Suppressor macrophage treated with lipopolysaccharide for 1 hour (primary cell): ENCODE results near the gene NAPA.

Experiments
- DNase-seq, 3 donors: peaks; one replicate each; pipeline ENCODE4 v3.0.0-alpha.2; 2020 to 2022

The NAPA gene

GRCh38 chr19:47450478-47450877, 64.4 kb downstream of the NAPA start:
- no peak for DNase-seq

GRCh38 chr19:47448360-47448727, 66.5 kb downstream of the NAPA start:
- no peak for DNase-seq

DNA sequence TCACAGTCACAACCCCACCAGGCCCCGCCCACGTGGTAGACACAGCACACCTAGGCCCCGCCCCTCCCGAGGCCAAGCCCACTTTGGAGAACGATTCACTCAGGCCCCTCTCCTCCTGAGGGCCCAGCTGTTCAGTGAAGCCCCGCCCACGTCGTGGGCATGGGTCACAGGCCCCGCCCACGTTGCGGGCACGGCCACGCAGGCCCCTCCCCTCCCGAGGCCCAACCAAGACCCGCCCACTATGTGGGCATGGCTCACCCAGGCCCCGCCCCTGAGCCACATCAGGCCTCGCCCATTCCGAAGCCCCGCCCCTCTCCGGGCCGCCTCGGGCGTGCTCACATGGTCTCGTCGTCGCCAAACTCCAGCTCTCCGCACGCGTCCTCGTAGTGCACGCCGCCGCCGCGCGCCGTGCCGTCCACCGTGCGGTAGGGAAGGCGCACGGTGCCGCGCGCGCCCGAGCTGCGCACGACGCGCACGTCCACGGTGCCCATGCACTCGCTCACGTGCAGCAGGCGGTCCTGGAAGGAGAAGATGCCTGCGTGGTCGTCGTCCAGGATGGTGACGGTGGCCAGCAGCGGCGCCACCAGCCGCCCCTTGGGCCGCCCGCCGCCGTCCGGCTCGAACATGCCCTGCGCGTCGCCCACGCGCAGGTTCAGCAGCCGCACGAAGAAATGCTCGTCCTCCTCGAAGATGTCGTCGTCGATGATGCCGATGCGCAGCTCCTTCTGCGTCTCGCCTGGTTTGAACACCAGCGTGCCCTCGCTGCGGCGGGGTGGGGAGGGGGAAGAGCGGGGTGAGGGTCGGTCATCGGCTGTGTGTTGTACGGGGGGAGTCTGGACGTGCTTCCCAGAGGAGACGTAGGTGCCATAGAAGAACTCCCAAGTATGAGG, 67.1 kb downstream of the NAPA start:
- peak; percentile 59 to 77 (median 60) for DNase-seq

- DNase-seq: peak; percentile 31 to 61 (median 32)
Observed at GRCh38 chr19:47446534-47447469, 68.1 kb downstream of the NAPA start.

DNA sequence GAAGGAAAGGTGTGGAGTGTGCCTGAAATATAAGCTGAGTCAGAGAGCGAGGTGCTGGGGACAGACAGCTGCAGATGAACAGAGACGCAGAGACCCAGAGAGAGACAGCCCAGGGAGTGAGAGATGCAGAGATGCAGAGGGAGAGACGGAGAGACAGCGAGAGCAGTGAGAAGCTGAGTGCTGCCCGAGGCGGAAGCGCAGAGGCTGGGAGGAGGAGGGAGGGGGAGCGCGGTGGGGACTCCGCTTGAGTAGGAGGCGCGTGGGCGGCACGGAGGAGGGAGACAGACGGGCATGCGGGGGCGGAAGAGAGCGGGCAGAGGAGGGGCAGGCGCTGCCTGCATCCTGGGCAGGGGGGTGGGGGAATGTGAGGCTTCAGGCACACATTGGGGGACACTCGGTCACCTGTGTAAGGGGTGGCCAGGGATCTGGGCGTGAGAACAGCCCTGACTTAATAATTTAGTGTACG, 68.9 kb downstream of the NAPA start:
- peak; percentile 46 to 78 (median 46) for DNase-seq

- DNase-seq: no peak
Observed at GRCh38 chr19:47445527-47445926, 69.3 kb downstream of the NAPA start.

- DNase-seq: no peak
Observed at GRCh38 chr19:47444388-47444821, 70.5 kb downstream of the NAPA start.

DNA sequence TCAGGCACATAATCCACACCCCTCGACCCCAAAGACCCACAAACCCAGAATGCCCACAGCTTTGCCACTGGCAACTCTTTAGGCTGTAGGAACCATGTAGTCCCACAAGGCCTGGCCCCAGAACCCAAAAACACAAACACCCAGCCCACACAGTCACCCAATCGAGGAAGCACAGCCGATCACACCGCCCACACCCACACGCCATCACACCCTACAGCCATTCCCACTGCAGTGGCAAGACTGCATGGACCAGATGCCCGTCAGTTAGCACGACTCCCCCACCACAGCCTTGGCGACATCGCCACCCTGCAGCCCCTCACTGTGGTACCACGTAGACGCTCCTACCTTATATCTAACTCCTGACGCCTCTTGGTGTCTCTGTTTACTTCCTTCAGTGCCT, 71.5 kb downstream of the NAPA start:
- peak in 1 of 3 donors; percentile 33 for DNase-seq

- DNase-seq: no peak
Observed at GRCh38 chr19:47438793-47439220, 76.1 kb downstream of the NAPA start.
